IMR-90 (cell line): Measurements from ENCODE around the gene LIPI. TPM values are rescaled to one million over a fixed set of nuclear protein-coding genes. Genes with fewer than 3 reads are reported as not detected.

Source experiments
- ATAC-seq: fragments of 200-7000 bp; cut with Tn5 transposase; 2 replicates; pipeline ENCODE4 v1.9.1; 2020; ENCODE audit warnings: low read depth, mild to moderate bottlenecking, moderate library complexity
- BruUV-seq: library from RNA; stranded (reverse); fragments of 400-500 nt; replicated peaks from 2 replicates; lab custom pipeline; 2021; lab: Mats Ljungman, UMichigan
- CTCF ChIA-PET: fragments of 300-600 bp; formaldehyde crosslinking; extraction: SDS; loops from one replicate; lab custom pipeline; 2021; ENCODE audit warnings: antibody characterized with exemption; lab: Yijun Ruan, JAX
- POLR2A ChIA-PET: fragments of 300-600 bp; sonication (Branson Sonifier 250); formaldehyde crosslinking; loops from one replicate; lab custom pipeline; 2022; ENCODE audit warnings: antibody characterized with exemption; ENCODE audit not compliant: unreplicated experiment; lab: Charles Lee
- DNase-seq: peaks from one replicate; pipeline ENCODE4 v3.0.0; 2013
- H2AFZ ChIP-seq: replicated peaks from 2 replicates; pipeline ENCODE3; 2013; ENCODE audit warnings: low read length, mild to moderate bottlenecking; ENCODE audit not compliant: poor library complexity
- H2AK5ac ChIP-seq: 2 replicates; pipeline ENCODE4 v1.6.1; 2013; ENCODE audit warnings: low read depth, low read length, inconsistent platforms
- H2AK9ac ChIP-seq: replicated peaks from 2 replicates; pipeline ENCODE3; 2013; ENCODE audit warnings: mild to moderate bottlenecking, low read depth, low read length, moderate library complexity; ENCODE audit not compliant: poor library complexity
- H2BK120ac ChIP-seq: 2 replicates; pipeline ENCODE4 v1.6.1; 2013; ENCODE audit warnings: low read depth, low read length, inconsistent platforms
- H2BK15ac ChIP-seq: 3 replicates; pipeline ENCODE4 v1.6.1; 2013; ENCODE audit warnings: low read depth, low read length, inconsistent platforms
- H2BK20ac ChIP-seq: 2 replicates; pipeline ENCODE4 v1.6.1; 2013; ENCODE audit warnings: low read depth, mild to moderate bottlenecking, inconsistent platforms, low read length, moderate library complexity
- H2BK5ac ChIP-seq: 2 replicates; pipeline ENCODE4 v1.6.1; 2013; ENCODE audit warnings: mild to moderate bottlenecking, low read depth, low read length, inconsistent platforms; ENCODE audit not compliant: poor library complexity, severe bottlenecking
- H3K14ac ChIP-seq: replicated peaks from 2 replicates; pipeline ENCODE4 v1.6.1; 2013; ENCODE audit warnings: low read depth, low read length, inconsistent platforms
- H3K18ac ChIP-seq: 2 replicates; pipeline ENCODE4 v1.6.1; 2013; ENCODE audit warnings: low read depth, low read length, control low read depth
- H3K23ac ChIP-seq: 2 replicates; pipeline ENCODE4 v1.6.1; 2013; ENCODE audit warnings: low read depth, low read length, inconsistent platforms
- H3K27ac ChIP-seq: 2 replicates; pipeline ENCODE4 v1.5.1; 2013; ENCODE audit warnings: mild to moderate bottlenecking, control low read depth, low read length; ENCODE audit not compliant: insufficient read depth
- H3K27me3 ChIP-seq: 2 replicates; pipeline ENCODE4 v1.6.1; 2013; ENCODE audit warnings: low read length; ENCODE audit not compliant: control insufficient read depth, insufficient read depth
- H3K36me3 ChIP-seq: 2 replicates; pipeline ENCODE4 v1.6.1; 2013; ENCODE audit warnings: low read length, mixed read lengths; ENCODE audit not compliant: control insufficient read depth, insufficient read depth
- H3K4ac ChIP-seq: 2 replicates; pipeline ENCODE4 v1.6.1; 2013; ENCODE audit warnings: low read depth, low read length, inconsistent platforms
- H3K4me1 ChIP-seq: 2 replicates; pipeline ENCODE4 v1.6.1; 2013; ENCODE audit warnings: low read length, mixed read lengths; ENCODE audit not compliant: control insufficient read depth, insufficient read depth
- H3K4me2 ChIP-seq: 2 replicates; pipeline ENCODE4 v1.6.1; 2013; ENCODE audit warnings: low read depth, mild to moderate bottlenecking, control low read depth, low read length, moderate library complexity
- H3K4me3 ChIP-seq: 2 replicates; pipeline ENCODE4 v1.5.1; 2013; ENCODE audit warnings: low read depth, mild to moderate bottlenecking, control low read depth, low read length, moderate library complexity; ENCODE audit not compliant: insufficient read depth
- H3K56ac ChIP-seq: 2 replicates; pipeline ENCODE4 v1.6.1; 2013; ENCODE audit warnings: low read length, inconsistent platforms; ENCODE audit not compliant: insufficient read depth; ENCODE audit errors: extremely low read depth
- H3K79me1 ChIP-seq, 2 experiments: 2 replicates each; pipeline ENCODE4 v1.6.1; 2013; ENCODE audit warnings: low read length in 2 of 2, inconsistent platforms in 1 of 2, low read depth in 1 of 2
- H3K9ac ChIP-seq: 2 replicates; pipeline ENCODE4 v1.6.1; 2013; ENCODE audit warnings: low read depth, low read length, control low read depth
- H3K9me1 ChIP-seq: 2 replicates; pipeline ENCODE4 v1.6.1; 2013; ENCODE audit warnings: low read length, inconsistent platforms; ENCODE audit not compliant: insufficient read depth
- H3K9me3 ChIP-seq: 2 replicates; pipeline ENCODE4 v1.6.1; 2013; ENCODE audit warnings: low read length; ENCODE audit not compliant: control insufficient read depth, insufficient read depth
- H4K20me1 ChIP-seq: 2 replicates; pipeline ENCODE4 v1.6.1; 2013; ENCODE audit warnings: low read length, inconsistent platforms; ENCODE audit not compliant: insufficient read depth
- H4K5ac ChIP-seq: 2 replicates; pipeline ENCODE4 v1.6.1; 2013; ENCODE audit warnings: mild to moderate bottlenecking, low read depth, low read length, control low read depth
- H4K8ac ChIP-seq, 2 experiments: 2 replicates each; pipeline ENCODE4 v1.6.1; 2013; ENCODE audit warnings: low read depth in 2 of 2, low read length in 2 of 2, control low read depth in 1 of 2, inconsistent platforms in 1 of 2
- H4K91ac ChIP-seq: 2 replicates; pipeline ENCODE4 v1.6.1; 2013; ENCODE audit warnings: low read depth, low read length, inconsistent platforms; ENCODE audit not compliant: insufficient read depth
- CHD1 ChIP-seq: IDR thresholded peaks from 2 replicates; pipeline ENCODE4 v1.6.1; 2012; ENCODE audit warnings: low read depth, low read length, improper control_type of control experiment
- MXI1 ChIP-seq: IDR thresholded peaks from 2 replicates; pipeline ENCODE4 v1.6.1; 2012; ENCODE audit warnings: low read depth, mild to moderate bottlenecking, low read length, moderate library complexity, borderline replicate concordance
- NFE2L2 ChIP-seq: fragments of 150-350 bp; IDR thresholded peaks from 2 replicates; pipeline ENCODE4 v1.6.1; 2016; ENCODE audit warnings: low read depth, mild to moderate bottlenecking, low read length
- RCOR1 ChIP-seq: IDR thresholded peaks from 2 replicates; pipeline ENCODE4 v1.6.1; 2012; ENCODE audit warnings: mild to moderate bottlenecking, low read length, improper control_type of control experiment; ENCODE audit not compliant: insufficient replicate concordance
- USF2 ChIP-seq: fragments of 150-350 bp; IDR thresholded peaks from 2 replicates; pipeline ENCODE4 v1.6.1; 2017; ENCODE audit warnings: mild to moderate bottlenecking, antibody characterized with exemption, low read length, low read depth
- WGBS, 2 experiments: methylation state at CpG; one replicate each; pipeline versions ENCODE4 v1.1.5 to v1.1.7; 2013; ENCODE audit warnings: missing lambda C conversion rate in 2 of 2; ENCODE audit not compliant: insufficient read length in 1 of 2; ENCODE audit errors: extremely low coverage in 2 of 2; 5-methylcytosine and 5-hydroxymethylcytosine counted together
- dilution Hi-C: fragments of 300-500 bp; cut with HindIII; formaldehyde crosslinking; loops from one replicate; pipeline ENCODE4 v1.14.3; 2018; ENCODE audit warnings: low sequenced_read_pairs; ENCODE audit not compliant: unreplicated experiment
- in situ Hi-C: fragments of 300-500 bp; cut with MboI; formaldehyde crosslinking; loops from 3 replicates; pipeline ENCODE4 v1.14.3; 2019; ENCODE audit warnings: low sequenced_read_pairs, inconsistent platforms, mixed read lengths
- intact Hi-C: fragments of 100-400 bp; cut with micrococcal nuclease; formaldehyde crosslinking; loops from 2 replicates; pipeline ENCODE4 v1.10.0; 2022
- polyA plus RNA-seq, 3 experiments: library from polyadenylated mRNA; depleted of rRNA; stranded (reverse); fragments of >200 nt; gene quantifications; 2 replicates each; pipeline ENCODE4 v1.2.3, GENCODE V29; 2012; ENCODE audit warnings: low replicate concordance in 1 of 3
- total RNA-seq: library from RNA; depleted of rRNA; stranded (reverse); fragments of >200 nt; gene quantifications from 2 replicates; pipeline ENCODE4 v1.2.3, GENCODE V29; 2012
- TF ChIP-seq, protein P1 (sequence below): conservative IDR thresholded peaks from 2 replicates; pipeline ENCODE4 v1.5.1; 2012; ENCODE audit warnings: mild to moderate bottlenecking, low read depth, low read length, improper control_type of control experiment

Gene LIPI
- total and polyA plus RNA-seq, 2 of the 4 experiments (the other 2 are of a cell fraction), result not detected

GRCh38 chr21:14095056-14095455 is 115.7 kb downstream of the LIPI start:
- no peak overlapping the region for H3K18ac ChIP-seq
- no TSS peak for BruUV-seq
- no CpG with 5 or more reads among the region's 2 CpGs for WGBS, 2 experiments
- no peaks in the 10 kb centered on the region for H3K79me1 ChIP-seq
- no peaks in the 10 kb centered on the region for H4K20me1 ChIP-seq
- dilution Hi-C loops (no loop called here), intact Hi-C loops (no loop called here), in situ Hi-C loops (no loop called here)
- TF ChIP-seq MXI1 (no peak), CHD1 (no peak), USF2 (no peak), RCOR1 (no peak), NFE2L2 (no peak)
- TF ChIP-seq, protein P1, sequence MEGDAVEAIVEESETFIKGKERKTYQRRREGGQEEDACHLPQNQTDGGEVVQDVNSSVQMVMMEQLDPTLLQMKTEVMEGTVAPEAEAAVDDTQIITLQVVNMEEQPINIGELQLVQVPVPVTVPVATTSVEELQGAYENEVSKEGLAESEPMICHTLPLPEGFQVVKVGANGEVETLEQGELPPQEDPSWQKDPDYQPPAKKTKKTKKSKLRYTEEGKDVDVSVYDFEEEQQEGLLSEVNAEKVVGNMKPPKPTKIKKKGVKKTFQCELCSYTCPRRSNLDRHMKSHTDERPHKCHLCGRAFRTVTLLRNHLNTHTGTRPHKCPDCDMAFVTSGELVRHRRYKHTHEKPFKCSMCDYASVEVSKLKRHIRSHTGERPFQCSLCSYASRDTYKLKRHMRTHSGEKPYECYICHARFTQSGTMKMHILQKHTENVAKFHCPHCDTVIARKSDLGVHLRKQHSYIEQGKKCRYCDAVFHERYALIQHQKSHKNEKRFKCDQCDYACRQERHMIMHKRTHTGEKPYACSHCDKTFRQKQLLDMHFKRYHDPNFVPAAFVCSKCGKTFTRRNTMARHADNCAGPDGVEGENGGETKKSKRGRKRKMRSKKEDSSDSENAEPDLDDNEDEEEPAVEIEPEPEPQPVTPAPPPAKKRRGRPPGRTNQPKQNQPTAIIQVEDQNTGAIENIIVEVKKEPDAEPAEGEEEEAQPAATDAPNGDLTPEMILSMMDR, result no peak
- H3K27me3 ChIP-seq, result no peaks in the 10 kb centered on the region
- H2AK5ac ChIP-seq, result no peak overlapping the region
- no peak overlapping the region for H4K91ac ChIP-seq
- H3K4ac ChIP-seq, result no peak overlapping the region
- no peak overlapping the region for H3K56ac ChIP-seq
- H2AFZ ChIP-seq, result no peak overlapping the region
- H3K9me1 ChIP-seq, result no peaks in the 10 kb centered on the region
- H4K5ac ChIP-seq, result no peak overlapping the region
- no peak overlapping the region for H3K27ac ChIP-seq
- H2BK120ac ChIP-seq, result no peak overlapping the region
- no peaks in the 10 kb centered on the region for H3K9me3 ChIP-seq
- no peak overlapping the region for H3K14ac ChIP-seq
- no peak for ATAC-seq
- H2BK15ac ChIP-seq, result no peak overlapping the region
- no peaks in the 10 kb centered on the region for H3K36me3 ChIP-seq
- POLR2A ChIA-PET, result interaction anchor here (0.6 kb wide), 1 partner anchor 25 kb away, joined by 3 read pairs; no protein-coding TSS in a partner anchor
- DNase-seq, result no peak
- no peak overlapping the region for H3K4me3 ChIP-seq
- H3K9ac ChIP-seq, result no peak overlapping the region
- no peaks in the 10 kb centered on the region for H3K4me1 ChIP-seq
- H2BK20ac ChIP-seq, result no peak overlapping the region
- no peak overlapping the region for H2AK9ac ChIP-seq
- CTCF ChIA-PET, result interaction anchor here (0.6 kb wide), 1 partner anchor 65 kb away, joined by 4 read pairs; no protein-coding TSS in a partner anchor
- no peak overlapping the region for H4K8ac ChIP-seq
- H3K4me2 ChIP-seq, result no peak overlapping the region
- no peak overlapping the region for H3K23ac ChIP-seq
- H2BK5ac ChIP-seq, result no peak overlapping the region
